ENCODE data around the gene PHOX2A. TPM values are rescaled to one million over a fixed set of nuclear protein-coding genes. Genes with fewer than 3 reads are reported as not detected.
A peak's percentile ranks its signal among the peaks of the same experiment; 100 is the strongest.

Gene PHOX2A
- total RNA-seq, 4 donors from 2014 or later = not detected

DNA sequence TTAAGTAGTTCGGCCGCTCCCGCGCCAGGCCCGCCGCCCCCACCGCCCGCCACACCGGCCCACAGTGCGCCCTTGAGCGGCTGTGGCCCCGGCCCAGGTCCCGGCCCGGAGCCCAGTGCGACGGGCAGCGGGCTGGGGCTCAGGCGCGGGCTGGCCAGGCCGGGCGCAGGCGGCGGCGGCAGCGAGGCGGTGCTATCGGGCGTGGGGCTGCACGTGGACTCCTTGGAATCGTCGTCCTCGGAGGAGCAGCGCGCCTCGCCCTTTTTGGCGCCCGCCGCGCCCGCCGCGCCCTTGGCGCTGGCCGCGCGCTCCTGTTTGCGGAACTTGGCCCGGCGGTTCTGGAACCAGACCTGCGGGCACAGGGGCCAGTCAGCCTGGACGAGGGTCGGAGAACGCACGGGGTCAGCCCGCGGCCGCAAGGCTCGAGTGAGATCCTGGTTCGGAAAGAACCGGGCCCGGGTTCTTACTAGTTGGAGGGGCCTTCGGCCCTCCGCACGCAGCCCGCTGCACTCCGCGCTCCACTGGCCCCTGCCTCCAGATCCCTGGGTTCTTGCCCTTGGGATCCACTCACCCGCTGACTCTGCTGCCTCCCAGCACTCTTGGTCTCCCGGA, 4.0 kb downstream of the PHOX2A start:
- H3K4me3 ChIP-seq = peak overlapping the region in 1 of 2 donors; percentile 33
- peak in 1 of 2 donors; percentile 55 for DNase-seq
- TF ChIP-seq, protein P1, sequence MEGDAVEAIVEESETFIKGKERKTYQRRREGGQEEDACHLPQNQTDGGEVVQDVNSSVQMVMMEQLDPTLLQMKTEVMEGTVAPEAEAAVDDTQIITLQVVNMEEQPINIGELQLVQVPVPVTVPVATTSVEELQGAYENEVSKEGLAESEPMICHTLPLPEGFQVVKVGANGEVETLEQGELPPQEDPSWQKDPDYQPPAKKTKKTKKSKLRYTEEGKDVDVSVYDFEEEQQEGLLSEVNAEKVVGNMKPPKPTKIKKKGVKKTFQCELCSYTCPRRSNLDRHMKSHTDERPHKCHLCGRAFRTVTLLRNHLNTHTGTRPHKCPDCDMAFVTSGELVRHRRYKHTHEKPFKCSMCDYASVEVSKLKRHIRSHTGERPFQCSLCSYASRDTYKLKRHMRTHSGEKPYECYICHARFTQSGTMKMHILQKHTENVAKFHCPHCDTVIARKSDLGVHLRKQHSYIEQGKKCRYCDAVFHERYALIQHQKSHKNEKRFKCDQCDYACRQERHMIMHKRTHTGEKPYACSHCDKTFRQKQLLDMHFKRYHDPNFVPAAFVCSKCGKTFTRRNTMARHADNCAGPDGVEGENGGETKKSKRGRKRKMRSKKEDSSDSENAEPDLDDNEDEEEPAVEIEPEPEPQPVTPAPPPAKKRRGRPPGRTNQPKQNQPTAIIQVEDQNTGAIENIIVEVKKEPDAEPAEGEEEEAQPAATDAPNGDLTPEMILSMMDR (IDR thresholded peaks at IDR 0.05) = peak in 1 of 4 experiments; percentile 12
- TF ChIP-seq POLR2A (IDR thresholded peaks at IDR 0.05) = no peak
- peaks cover 23 to 38% of the 10 kb centered on the region in 2 donors for H3K27me3 ChIP-seq
- intact Hi-C loops (cut with DNase I; ENCODE audit: low total_unique reads) = no loop called here
- H3K36me3 ChIP-seq = no peaks in the 10 kb centered on the region
- no peaks in the 10 kb centered on the region for H3K9me3 ChIP-seq
- H3K4me1 ChIP-seq = peaks cover 0 to 22% of the 10 kb centered on the region in 2 donors
- peak overlapping the region in 1 of 2 donors; percentile 5 for H3K27ac ChIP-seq

DNA sequence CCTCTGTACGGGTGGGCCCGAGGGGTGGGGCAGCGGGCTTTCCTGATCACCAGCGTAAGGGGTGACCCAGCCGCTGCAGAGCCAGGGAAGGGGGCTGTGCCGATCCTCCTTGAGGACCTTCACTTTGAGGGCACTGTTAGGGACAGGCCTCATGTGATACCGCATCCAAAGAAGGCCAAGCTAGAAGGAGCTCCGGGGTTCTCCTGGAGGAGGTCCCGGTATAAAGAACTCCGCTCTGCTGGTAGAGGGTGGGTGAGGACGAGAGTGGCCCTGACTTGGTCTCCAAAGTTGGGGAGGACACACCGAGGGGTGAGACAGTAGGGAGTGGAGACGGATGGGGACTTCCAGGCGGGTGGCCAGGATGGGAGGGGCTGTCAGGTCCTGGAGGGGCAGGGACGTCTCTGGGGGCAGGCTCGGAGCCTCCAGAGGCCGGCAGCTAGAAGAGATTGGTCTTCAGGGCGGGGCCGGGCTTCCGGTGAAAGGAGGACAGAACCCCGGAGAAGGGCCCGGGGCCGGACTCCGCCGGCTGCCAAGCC, 4.6 kb downstream of the PHOX2A start:
- Histone ChIP-seq H3K4me3 (peak overlapping the region in 1 of 2 donors; percentile 33), H3K9me3 (no peaks in the 10 kb centered on the region), H3K4me1 (peaks cover 0 to 22% of the 10 kb centered on the region in 2 donors), H3K36me3 (no peaks in the 10 kb centered on the region), H3K27me3 (peaks cover 22 to 32% of the 10 kb centered on the region in 2 donors), H3K27ac (peak overlapping the region in 1 of 2 donors; percentile 5)
- DNase-seq = peak; percentile 61 to 71
- intact Hi-C loops (cut with DNase I; ENCODE audit: low total_unique reads) = no loop called here
- TF ChIP-seq, protein P1 (IDR thresholded peaks at IDR 0.05) = no peak
- TF ChIP-seq POLR2A (IDR thresholded peaks at IDR 0.05) = no peak

DNA sequence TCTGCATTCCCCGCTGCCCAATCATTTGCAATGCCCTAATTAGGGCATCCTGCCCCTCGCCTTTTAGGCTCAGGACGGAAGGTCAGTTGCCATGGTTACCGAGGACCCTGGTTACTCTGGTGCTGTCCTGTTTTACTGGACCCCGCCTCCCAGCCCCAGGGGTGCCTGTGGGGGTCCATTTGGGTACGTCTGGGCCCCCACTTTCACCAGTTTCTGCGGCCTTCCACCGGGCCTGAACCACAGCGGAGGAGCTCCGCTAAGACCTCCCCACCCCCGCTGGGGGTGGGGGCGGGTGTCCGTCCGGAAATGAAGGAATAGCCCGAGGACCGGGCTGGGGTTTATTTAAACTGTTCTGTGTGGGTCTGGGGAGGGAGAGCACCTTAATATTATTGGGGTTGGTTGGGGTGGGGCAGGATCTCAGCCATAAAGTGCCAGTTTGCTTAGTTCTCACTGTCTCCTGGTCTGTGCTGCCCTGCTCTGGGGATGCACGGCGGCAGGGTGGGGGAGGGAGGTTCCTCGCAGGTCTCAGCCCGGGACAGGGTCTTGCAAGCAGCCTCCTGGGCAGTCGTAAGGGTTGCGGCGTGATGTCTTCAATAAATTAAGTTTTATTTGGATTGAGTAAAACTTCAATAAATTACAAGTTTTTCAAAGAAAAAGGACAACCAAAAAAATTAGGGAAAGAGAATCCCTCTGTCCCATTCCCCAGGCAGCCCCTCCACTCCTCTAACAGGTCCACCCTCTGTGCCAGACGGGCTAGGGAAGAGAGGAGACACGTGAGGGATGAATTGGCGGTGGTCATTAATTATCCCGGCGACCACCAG, 5.3 kb downstream of the PHOX2A start:
- Histone ChIP-seq H3K4me1 (peaks cover 0 to 16% of the 10 kb centered on the region in 2 donors), H3K27ac (no peak overlapping the region), H3K4me3 (no peak overlapping the region), H3K36me3 (no peaks in the 10 kb centered on the region), H3K27me3 (peaks cover 15 to 26% of the 10 kb centered on the region in 2 donors), H3K9me3 (no peaks in the 10 kb centered on the region)
- intact Hi-C loops (cut with DNase I; ENCODE audit: low total_unique reads) = no loop called here
- DNase-seq = no peak
- TF ChIP-seq, protein P1 (IDR thresholded peaks at IDR 0.05) = no peak
- TF ChIP-seq POLR2A (IDR thresholded peaks at IDR 0.05) = no peak

DNA sequence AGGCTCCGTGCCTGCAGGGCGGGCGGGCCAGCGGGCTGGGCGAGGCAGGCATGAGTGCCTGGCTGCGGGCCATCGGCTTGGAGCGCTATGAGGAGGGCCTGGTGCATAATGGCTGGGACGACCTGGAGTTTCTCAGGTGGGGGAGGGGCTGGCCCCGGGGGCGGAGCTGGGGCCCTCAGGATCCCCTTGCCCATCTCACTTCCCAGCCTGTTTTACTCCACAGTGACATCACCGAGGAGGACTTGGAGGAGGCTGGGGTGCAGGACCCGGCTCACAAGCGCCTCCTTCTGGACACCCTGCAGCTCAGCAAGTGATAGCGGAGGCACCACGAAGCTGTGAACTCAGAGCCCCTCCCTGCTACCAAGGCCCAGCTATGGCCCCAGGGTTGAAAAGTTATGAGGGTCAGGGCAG, 5.9 kb downstream of the PHOX2A start:
- Histone ChIP-seq H3K9me3 (no peaks in the 10 kb centered on the region), H3K4me3 (no peak overlapping the region), H3K27me3 (peaks cover 8 to 19% of the 10 kb centered on the region in 2 donors), H3K27ac (no peak overlapping the region), H3K36me3 (no peaks in the 10 kb centered on the region), H3K4me1 (peaks cover 0 to 14% of the 10 kb centered on the region in 2 donors)
- TF ChIP-seq, protein P1 (IDR thresholded peaks at IDR 0.05) = peak; percentile 30 to 60 (median 41)
- no peak for TF ChIP-seq POLR2A (IDR thresholded peaks at IDR 0.05)
- DNase-seq = peak in 1 of 2 donors; percentile 56
- intact Hi-C loops (cut with DNase I; ENCODE audit: low total_unique reads) = no loop called here

Measured in uterus (tissue), 4 donors.